ACC112 (cell line): ENCODE results near the gene TCF7L2.

ENCODE experiments used
- H2AFZ ChIP-seq: fragments of 200-600 bp; sonication (generic); one replicate; pipeline ENCODE4 v1.6.0; 2017; ENCODE audit warnings: antibody characterized with exemption, low read length; ENCODE audit not compliant: unreplicated experiment
- H3K27ac ChIP-seq: fragments of 200-600 bp; sonication (generic); 2 replicates; pipeline ENCODE4 v1.5.1; 2014; ENCODE audit warnings: low read depth, mild to moderate bottlenecking, antibody characterized with exemption, low read length, moderate library complexity
- H3K27me3 ChIP-seq: fragments of 200-600 bp; sonication (generic); 2 replicates; pipeline ENCODE4 v1.6.1; 2014; ENCODE audit warnings: mild to moderate bottlenecking, antibody characterized with exemption, low read length, moderate library complexity, mixed read lengths; ENCODE audit not compliant: insufficient read depth
- H3K36me3 ChIP-seq: fragments of 200-600 bp; sonication (generic); 2 replicates; pipeline ENCODE4 v1.6.1; 2016; ENCODE audit warnings: mild to moderate bottlenecking, antibody characterized with exemption, low read length, moderate library complexity, mixed read lengths; ENCODE audit not compliant: insufficient read depth
- H3K4me1 ChIP-seq: fragments of 200-600 bp; sonication (generic); one replicate; pipeline ENCODE4 v1.6.1; 2016; ENCODE audit warnings: low read length, mixed read lengths; ENCODE audit not compliant: insufficient read depth, unreplicated experiment, control insufficient read depth
- H3K4me3 ChIP-seq: fragments of 200-600 bp; sonication (generic); 2 replicates; pipeline ENCODE4 v1.5.1; 2014; ENCODE audit warnings: mild to moderate bottlenecking, low read depth, low read length
- H3K79me2 ChIP-seq: fragments of 200-600 bp; sonication (generic); one replicate; pipeline ENCODE4 v1.6.0; 2016; ENCODE audit warnings: low read length; ENCODE audit not compliant: control insufficient read depth, unreplicated experiment, insufficient read depth

The TCF7L2 gene

DNA sequence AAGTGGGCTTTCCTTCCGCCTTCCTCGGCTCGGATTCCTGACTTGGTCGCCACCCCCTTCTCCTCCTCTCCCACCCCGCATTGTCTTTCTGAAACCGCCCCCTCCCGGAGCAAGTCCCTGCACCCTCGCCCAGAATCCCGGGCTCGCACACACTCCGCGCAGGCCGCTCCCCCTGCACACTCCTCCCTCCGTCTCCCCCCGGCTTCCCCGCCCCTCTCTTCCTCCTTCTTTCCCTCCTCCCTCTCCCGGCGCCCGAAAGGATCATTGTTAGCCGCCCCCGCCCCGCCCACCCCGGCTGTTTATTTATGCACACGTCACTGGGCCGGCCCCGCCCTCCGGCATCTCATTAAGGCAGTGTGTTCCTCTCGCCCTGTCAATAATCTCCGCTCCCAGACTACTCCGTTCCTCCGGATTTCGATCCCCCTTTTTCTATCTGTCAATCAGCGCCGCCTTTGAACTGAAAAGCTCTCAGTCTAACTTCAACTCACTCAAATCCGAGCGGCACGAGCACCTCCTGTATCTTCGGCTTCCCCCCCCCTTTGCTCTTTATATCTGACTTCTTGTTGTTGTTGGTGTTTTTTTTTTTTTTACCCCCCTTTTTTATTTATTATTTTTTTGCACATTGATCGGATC, at the start of gene TCF7L2:
Gene TCF7L2 (plus strand): TSS at position 373 of the 633 bp plus-strand sequence. CDS start 510 bp downstream, outside the sequence.
- H3K79me2 ChIP-seq: peaks cover 42% of the 10 kb centered on the region
- H2AFZ ChIP-seq: peak within 1 kb of the TSS; percentile 98
- H3K4me1 ChIP-seq: peaks cover 12% of the 10 kb centered on the region
- peak within 1 kb of the TSS; percentile 84 for H3K4me3 ChIP-seq
- no peaks in the 10 kb centered on the region for H3K36me3 ChIP-seq
- H3K27me3 ChIP-seq: no peaks in the 10 kb centered on the region
- H3K27ac ChIP-seq: peak within 1 kb of the TSS; percentile 78

DNA sequence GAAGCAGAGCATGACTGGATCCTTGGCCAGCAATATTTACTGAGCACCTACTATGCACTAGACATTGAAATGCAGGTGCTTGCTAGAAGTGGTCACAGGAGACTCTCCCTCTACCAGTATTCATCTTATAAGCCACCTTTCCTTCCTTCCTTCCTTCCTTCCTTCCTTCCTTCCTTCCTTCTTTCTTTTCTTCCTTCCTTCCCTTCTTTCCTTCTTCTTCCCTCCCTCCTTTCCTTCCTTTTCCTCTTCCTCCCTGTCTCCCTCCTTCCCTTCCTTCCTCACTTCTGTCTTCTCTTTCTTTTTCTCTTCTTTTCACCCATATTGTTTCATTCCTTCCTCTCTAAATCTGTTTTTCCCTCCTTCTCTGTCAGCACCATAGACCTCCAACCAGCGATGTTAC, 47.3 kb upstream of the TCF7L2 start:
- H3K4me3 ChIP-seq: no peak overlapping the region
- peaks cover 8% of the 10 kb centered on the region for H3K4me1 ChIP-seq
- no peaks in the 10 kb centered on the region for H3K27me3 ChIP-seq
- H3K27ac ChIP-seq: no peak overlapping the region
- no peaks in the 10 kb centered on the region for H3K79me2 ChIP-seq
- H2AFZ ChIP-seq: no peak overlapping the region
- H3K36me3 ChIP-seq: no peaks in the 10 kb centered on the region

GRCh38 chr10:112904000-112904399, 46.0 kb upstream of the TCF7L2 start:
- H2AFZ ChIP-seq: no peak overlapping the region
- H3K79me2 ChIP-seq: no peaks in the 10 kb centered on the region
- H3K4me1 ChIP-seq: peaks cover 8% of the 10 kb centered on the region

DNA sequence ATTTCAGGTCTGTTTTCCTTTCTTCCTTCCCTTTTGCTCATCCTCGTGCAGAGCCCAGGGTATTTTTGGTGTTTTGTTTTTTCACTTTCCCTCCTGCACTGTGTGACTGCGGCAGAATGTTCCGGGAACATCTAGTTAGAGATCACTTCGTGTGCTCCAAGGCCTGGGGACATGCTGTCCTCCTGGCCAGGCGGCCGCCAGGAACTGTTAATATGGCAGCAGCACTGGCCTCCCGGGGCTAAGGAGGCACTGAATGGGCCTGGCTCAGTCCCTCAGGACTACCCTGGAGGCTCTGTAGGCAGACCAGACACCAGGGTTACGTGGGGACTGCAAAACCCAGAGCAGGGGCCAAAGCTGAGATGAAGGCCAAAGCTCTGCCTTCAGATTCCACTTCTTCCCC, 43.1 kb upstream of the TCF7L2 start:
- no peak overlapping the region for H3K4me3 ChIP-seq
- no peak overlapping the region for H2AFZ ChIP-seq
- H3K79me2 ChIP-seq: no peaks in the 10 kb centered on the region
- H3K27ac ChIP-seq: no peak overlapping the region
- no peaks in the 10 kb centered on the region for H3K36me3 ChIP-seq
- peaks cover 8% of the 10 kb centered on the region for H3K4me1 ChIP-seq
- H3K27me3 ChIP-seq: no peaks in the 10 kb centered on the region

More at GRCh38 chr10:112904000-112904399, 46.0 kb upstream of the TCF7L2 start:
- no peaks in the 10 kb centered on the region for H3K27me3 ChIP-seq
- no peaks in the 10 kb centered on the region for H3K36me3 ChIP-seq
- no peak overlapping the region for H3K4me3 ChIP-seq
- H3K27ac ChIP-seq: no peak overlapping the region

- H3K27me3 ChIP-seq: no peaks in the 10 kb centered on the region
- H3K27ac ChIP-seq: no peak overlapping the region
- peaks cover 8% of the 10 kb centered on the region for H3K4me1 ChIP-seq
- no peak overlapping the region for H3K4me3 ChIP-seq
- no peaks in the 10 kb centered on the region for H3K36me3 ChIP-seq
- no peaks in the 10 kb centered on the region for H3K79me2 ChIP-seq
- no peak overlapping the region for H2AFZ ChIP-seq
These were observed 42.2 kb upstream of the TCF7L2 start for GRCh38 chr10:112907893-112908292.

DNA sequence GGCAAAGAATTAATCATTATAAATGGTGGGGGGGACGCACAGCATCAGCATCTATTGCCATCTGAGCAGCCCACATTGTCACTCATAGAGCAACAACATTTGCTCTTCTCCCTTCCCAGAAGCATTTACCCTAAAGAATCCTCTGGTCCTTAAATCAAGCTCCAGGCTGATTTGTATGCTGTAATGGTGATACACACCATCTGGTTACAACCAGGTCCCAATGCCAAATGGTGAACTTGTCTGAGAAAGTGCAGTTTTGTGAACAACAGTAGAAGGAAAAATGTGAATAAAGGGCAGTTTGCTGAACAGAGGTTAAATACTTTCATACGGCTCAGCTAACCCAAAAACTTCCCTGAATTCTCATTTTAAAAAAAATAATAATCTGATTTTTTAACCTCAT, 38.8 kb upstream of the TCF7L2 start:
- no peak overlapping the region for H3K4me3 ChIP-seq
- no peak overlapping the region for H3K27ac ChIP-seq
- H3K27me3 ChIP-seq: no peaks in the 10 kb centered on the region
- H3K36me3 ChIP-seq: no peaks in the 10 kb centered on the region
- H3K4me1 ChIP-seq: peaks cover 24% of the 10 kb centered on the region
- no peaks in the 10 kb centered on the region for H3K79me2 ChIP-seq
- no peak overlapping the region for H2AFZ ChIP-seq

DNA sequence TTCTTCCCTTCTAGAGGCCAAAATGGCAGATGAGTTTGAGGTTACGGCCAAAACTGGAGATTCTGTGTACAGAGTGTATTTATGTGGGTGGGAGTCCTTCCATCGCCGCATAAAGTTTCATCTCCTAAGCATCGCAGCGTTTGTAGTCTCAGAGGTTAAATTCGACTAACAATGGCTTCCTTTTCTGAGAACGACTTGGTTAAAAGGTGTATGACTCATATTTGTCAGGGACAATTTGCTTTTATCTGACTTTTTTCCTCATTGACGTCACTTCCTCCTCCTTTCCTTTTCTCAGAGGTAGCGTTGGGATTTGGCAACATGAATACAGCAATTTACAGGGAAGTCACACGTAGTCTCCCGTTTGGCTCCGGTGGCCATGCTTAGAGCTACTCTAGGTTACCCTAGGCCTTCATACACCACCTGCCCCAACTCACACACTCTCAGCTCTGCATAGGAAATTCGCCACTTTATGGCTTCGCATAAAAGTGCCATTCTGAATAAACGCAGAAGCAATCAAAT, 37.6 kb upstream of the TCF7L2 start:
- no peak overlapping the region for H3K27ac ChIP-seq
- H2AFZ ChIP-seq: no peak overlapping the region
- peaks cover 25% of the 10 kb centered on the region for H3K4me1 ChIP-seq
- H3K27me3 ChIP-seq: no peaks in the 10 kb centered on the region
- no peak overlapping the region for H3K4me3 ChIP-seq
- no peaks in the 10 kb centered on the region for H3K36me3 ChIP-seq
- no peaks in the 10 kb centered on the region for H3K79me2 ChIP-seq

DNA sequence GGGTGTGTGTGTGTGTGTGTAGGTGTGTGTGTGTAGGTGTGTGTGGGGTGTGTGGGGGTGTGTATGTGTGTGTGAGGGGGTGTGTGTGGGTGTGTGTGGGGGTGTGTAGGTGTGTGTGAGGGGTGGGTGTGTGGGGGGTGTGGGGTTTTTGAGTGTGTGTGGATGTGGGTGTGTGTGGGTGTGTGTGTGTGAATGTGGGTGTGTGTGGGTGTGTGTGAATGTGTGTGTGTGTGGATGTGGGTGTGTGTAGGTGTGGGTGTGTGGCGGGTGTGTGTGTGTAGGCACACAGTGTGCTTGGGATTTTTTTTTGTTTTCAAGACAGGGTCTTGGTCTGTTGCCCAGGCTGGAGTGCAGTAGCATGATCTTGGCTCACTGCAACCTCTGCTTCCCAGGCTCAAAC, 36.8 kb upstream of the TCF7L2 start:
- no peak overlapping the region for H3K27ac ChIP-seq
- H3K4me1 ChIP-seq: peaks cover 25% of the 10 kb centered on the region
- H3K27me3 ChIP-seq: no peaks in the 10 kb centered on the region
- H2AFZ ChIP-seq: no peak overlapping the region
- H3K79me2 ChIP-seq: no peaks in the 10 kb centered on the region
- no peaks in the 10 kb centered on the region for H3K36me3 ChIP-seq
- H3K4me3 ChIP-seq: no peak overlapping the region

DNA sequence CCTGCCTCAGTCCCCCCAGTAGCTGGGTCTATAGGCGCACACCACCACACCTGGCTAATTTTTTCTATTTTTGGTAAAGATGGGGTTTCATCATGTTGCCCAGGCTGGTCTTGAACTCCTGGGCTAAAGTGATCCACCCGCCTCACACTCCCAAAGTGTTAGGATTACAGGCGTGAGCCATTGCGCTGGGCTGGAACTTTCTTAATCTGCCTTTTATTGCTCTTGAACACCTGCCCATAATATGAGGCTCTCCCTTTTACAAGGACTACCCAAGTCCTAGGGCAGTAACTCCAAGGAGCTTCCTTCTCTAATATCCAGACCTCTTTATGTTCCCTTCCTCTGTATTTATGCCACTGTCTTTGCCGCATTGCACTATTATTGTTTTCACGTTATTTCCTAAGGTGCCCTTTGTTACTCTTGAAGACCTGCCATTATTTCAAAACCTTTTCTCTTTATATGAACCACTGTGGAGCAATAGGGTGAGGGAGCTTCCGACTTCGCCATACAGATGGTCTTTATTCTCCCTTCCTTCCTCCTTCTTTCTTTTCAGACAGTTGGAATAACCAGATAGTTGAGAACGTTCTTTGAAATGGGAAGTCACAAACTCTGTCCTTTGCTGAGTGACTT, 36.3 kb upstream of the TCF7L2 start:
- peaks cover 25% of the 10 kb centered on the region for H3K4me1 ChIP-seq
- H3K27me3 ChIP-seq: no peaks in the 10 kb centered on the region
- no peak overlapping the region for H3K4me3 ChIP-seq
- H3K79me2 ChIP-seq: no peaks in the 10 kb centered on the region
- no peaks in the 10 kb centered on the region for H3K36me3 ChIP-seq
- peak overlapping the region; percentile 57 for H3K27ac ChIP-seq
- H2AFZ ChIP-seq: no peak overlapping the region

- no peak overlapping the region for H3K4me3 ChIP-seq
- no peaks in the 10 kb centered on the region for H3K36me3 ChIP-seq
- H3K27ac ChIP-seq: peak overlapping the region; percentile 57
- no peak overlapping the region for H2AFZ ChIP-seq
- peaks cover 28% of the 10 kb centered on the region for H3K4me1 ChIP-seq
- H3K27me3 ChIP-seq: no peaks in the 10 kb centered on the region
- H3K79me2 ChIP-seq: no peaks in the 10 kb centered on the region
These were observed 35.6 kb upstream of the TCF7L2 start for GRCh38 chr10:112914288-112914952.
